ENCODE results near the gene TLR5. TPM values are rescaled to one million over a fixed set of nuclear protein-coding genes. Genes with fewer than 3 reads are reported as not detected.

Gene TLR5, protein sequence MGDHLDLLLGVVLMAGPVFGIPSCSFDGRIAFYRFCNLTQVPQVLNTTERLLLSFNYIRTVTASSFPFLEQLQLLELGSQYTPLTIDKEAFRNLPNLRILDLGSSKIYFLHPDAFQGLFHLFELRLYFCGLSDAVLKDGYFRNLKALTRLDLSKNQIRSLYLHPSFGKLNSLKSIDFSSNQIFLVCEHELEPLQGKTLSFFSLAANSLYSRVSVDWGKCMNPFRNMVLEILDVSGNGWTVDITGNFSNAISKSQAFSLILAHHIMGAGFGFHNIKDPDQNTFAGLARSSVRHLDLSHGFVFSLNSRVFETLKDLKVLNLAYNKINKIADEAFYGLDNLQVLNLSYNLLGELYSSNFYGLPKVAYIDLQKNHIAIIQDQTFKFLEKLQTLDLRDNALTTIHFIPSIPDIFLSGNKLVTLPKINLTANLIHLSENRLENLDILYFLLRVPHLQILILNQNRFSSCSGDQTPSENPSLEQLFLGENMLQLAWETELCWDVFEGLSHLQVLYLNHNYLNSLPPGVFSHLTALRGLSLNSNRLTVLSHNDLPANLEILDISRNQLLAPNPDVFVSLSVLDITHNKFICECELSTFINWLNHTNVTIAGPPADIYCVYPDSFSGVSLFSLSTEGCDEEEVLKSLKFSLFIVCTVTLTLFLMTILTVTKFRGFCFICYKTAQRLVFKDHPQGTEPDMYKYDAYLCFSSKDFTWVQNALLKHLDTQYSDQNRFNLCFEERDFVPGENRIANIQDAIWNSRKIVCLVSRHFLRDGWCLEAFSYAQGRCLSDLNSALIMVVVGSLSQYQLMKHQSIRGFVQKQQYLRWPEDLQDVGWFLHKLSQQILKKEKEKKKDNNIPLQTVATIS
- 0.02 and 0.21 TPM in 2 replicates for polyA plus RNA-seq (2011; rRNA removed)
- 0.05 TPM in 1 of 2 replicates, not detected in the other for polyA minus RNA-seq (2011; rRNA and poly(A)+ RNA removed)

DNA sequence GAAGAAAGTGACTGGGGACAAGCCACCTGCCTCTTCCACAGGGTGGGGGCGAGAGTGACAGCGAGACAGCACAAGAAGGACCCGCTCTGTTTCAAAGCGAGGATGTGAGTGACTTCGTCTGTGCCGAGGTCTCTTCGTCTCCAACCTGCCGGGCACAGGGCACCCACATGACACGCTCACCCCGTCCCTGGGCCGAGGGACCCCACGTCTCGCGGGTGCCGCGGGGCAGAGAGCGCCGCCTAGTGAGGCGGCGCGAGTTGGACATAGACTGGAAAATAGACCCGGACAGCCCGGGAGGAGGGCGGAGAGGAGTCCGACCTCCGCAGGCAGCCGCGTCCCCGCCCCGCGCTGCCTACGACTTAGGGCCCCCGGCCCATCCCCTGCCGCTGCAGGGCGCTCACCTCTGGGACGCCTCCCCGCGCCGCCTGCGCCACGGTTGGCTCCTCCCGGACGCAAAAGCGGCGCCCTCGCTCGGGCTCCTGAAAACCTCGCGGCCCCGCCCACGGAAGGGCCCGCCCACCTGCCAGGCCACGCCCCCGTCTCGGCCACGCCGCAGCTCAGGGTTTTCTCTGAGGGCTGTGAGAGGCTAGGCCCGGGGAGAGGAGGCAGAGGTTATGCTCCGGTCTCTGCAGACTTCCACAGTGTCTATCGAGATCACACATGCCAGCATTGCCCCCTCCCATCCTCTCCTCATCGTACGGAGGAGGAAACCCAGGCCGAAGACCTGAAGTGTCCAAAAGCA, at the start of gene TLR5:
Gene TLR5 (minus strand): TSS at position 454 of the 742 bp plus-strand sequence. CDS start 30,217 bp downstream, outside the sequence.
- ChIA-PET CTCF (interaction anchor here (0.9 to 3.1 kb wide), 5 partner anchors 9 to 540 kb away, joined by 3 to 17 read pairs (median 7); no protein-coding TSS in a partner anchor), POLR2A (no interaction called here)
- peak within 1 kb of the TSS; percentile 60 for H3K4me3 ChIP-seq (ENCODE audit: low read depth, low read length)
- peak; percentile 84 for TF ChIP-seq CTCF (IDR thresholded peaks at IDR 0.05; ENCODE audit: insufficient read depth, low read depth, low read length)
- H3K36me3 ChIP-seq (ENCODE audit: control insufficient read depth, insufficient read depth, low read length): no peaks in the 10 kb centered on the region
- peaks cover 2% of the 10 kb centered on the region; the same call in 1 of the 2 replicates for H3K27me3 ChIP-seq (ENCODE audit: control insufficient read depth, insufficient read depth, low read length)
- no peak for DNase-seq (ENCODE audit: low read depth)

DNA sequence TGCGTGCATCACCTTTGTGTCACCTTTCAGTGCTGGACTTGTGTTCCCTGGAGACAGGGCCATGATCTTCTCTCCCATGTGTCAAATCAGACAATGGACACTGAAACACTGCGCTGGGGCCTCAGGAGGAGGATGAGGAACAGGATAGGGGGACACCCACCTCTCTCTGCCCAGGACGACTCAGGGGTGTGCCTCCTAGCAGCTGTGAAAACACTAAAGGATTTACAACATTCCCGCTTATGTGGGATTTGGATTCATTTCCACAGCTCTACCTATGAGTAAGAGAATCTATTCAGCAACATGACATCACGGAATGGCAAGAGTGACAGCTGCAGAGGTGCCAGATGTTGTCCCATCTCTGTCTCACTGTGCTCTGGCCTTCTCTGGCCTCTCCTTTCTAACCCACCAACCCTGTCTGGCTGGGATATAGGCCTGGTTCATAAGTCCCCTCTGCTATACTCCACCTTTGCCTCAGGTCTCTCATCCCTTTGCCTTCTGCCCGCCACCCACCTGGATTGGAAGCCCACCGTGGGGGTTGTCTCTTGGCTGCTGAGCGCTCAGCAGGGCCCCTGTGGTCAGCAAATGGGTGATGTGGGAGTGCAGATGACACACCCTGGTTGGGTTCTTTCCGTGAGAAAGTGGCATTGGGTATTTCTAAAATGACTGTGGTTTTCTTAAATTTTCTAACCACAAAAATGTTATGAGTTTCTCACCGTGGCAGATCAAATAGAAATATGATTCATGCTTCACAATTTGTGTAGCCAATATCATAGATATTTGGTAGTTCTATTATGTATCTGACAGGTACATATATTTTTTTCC, 47.1 kb upstream of the TLR5 start:
- peaks cover 4% of the 10 kb centered on the region for H3K27me3 ChIP-seq (ENCODE audit: control insufficient read depth, insufficient read depth, low read length)
- no peak for DNase-seq (ENCODE audit: low read depth)
- no peak for TF ChIP-seq CTCF (IDR thresholded peaks at IDR 0.05; ENCODE audit: insufficient read depth, low read depth, low read length)
- POLR2A ChIA-PET: no interaction called here
- CTCF ChIA-PET: no interaction called here
- no peak overlapping the region for H3K4me3 ChIP-seq (ENCODE audit: low read depth, low read length)
- H3K36me3 ChIP-seq (ENCODE audit: control insufficient read depth, insufficient read depth, low read length): no peaks in the 10 kb centered on the region

- TF ChIP-seq CTCF (IDR thresholded peaks at IDR 0.05; ENCODE audit: insufficient read depth, low read depth, low read length): no peak
- Histone ChIP-seq H3K4me3 (ENCODE audit: low read depth, low read length) (no peak overlapping the region), H3K36me3 (ENCODE audit: control insufficient read depth, insufficient read depth, low read length) (no peaks in the 10 kb centered on the region), H3K27me3 (ENCODE audit: control insufficient read depth, insufficient read depth, low read length) (peaks cover 4% of the 10 kb centered on the region)
- POLR2A ChIA-PET: no interaction called here
- no peak for DNase-seq (ENCODE audit: low read depth)
- CTCF ChIA-PET: no interaction called here
Observed at GRCh38 chr1:223189525-223189902, 46.5 kb upstream of the TLR5 start.

- POLR2A ChIA-PET: no interaction called here
- CTCF ChIA-PET: no interaction called here
Observed at GRCh38 chr1:223188618-223189356, 45.7 kb upstream of the TLR5 start.

More at GRCh38 chr1:223188618-223189356, 45.7 kb upstream of the TLR5 start:
- Histone ChIP-seq H3K36me3 (ENCODE audit: control insufficient read depth, insufficient read depth, low read length) (no peaks in the 10 kb centered on the region), H3K27me3 (ENCODE audit: control insufficient read depth, insufficient read depth, low read length) (peaks cover 4% of the 10 kb centered on the region), H3K4me3 (ENCODE audit: low read depth, low read length) (no peak overlapping the region)
- DNase-seq (ENCODE audit: low read depth): no peak
- no peak for TF ChIP-seq CTCF (IDR thresholded peaks at IDR 0.05; ENCODE audit: insufficient read depth, low read depth, low read length)
